CD8-positive, alpha-beta memory T cell (primary cell): ENCODE measurements around the gene NPAS2. TPM values are rescaled to one million over a fixed set of nuclear protein-coding genes. Genes with fewer than 3 reads are reported as not detected.

ENCODE experiments used
- CTCF ChIA-PET: fragments of 350-600 bp; sonication (Branson Sonifier 250); formaldehyde crosslinking; loops from one replicate; lab custom pipeline; 2021; ENCODE audit warnings: antibody characterized with exemption; lab: Charles Lee
- POLR2A ChIA-PET: fragments of 350-600 bp; sonication (Branson Sonifier 250); formaldehyde crosslinking; loops from one replicate; lab custom pipeline; 2021; ENCODE audit warnings: antibody characterized with exemption; lab: Charles Lee
- DNase-seq, 5 donors: peaks; one replicate each; pipeline versions ENCODE4 v3.0.0 to v3.0.0-alpha.2; 2020 to 2022; ENCODE audit warnings: mixed read lengths in 1 of 5
- H3K27ac ChIP-seq: one replicate; pipeline ENCODE4 v1.7.0; 2013; ENCODE audit warnings: low read depth, mild to moderate bottlenecking, low read length, moderate library complexity
- H3K27me3 ChIP-seq: 2 replicates; pipeline ENCODE4 v1.7.0; 2013; ENCODE audit warnings: low read length, mild to moderate bottlenecking; ENCODE audit not compliant: insufficient read depth, poor library complexity, severe bottlenecking
- H3K36me3 ChIP-seq: 2 replicates; pipeline ENCODE4 v1.7.0; 2013; ENCODE audit warnings: mild to moderate bottlenecking, low read length, moderate library complexity; ENCODE audit not compliant: insufficient read depth
- H3K4me1 ChIP-seq: 2 replicates; pipeline ENCODE4 v1.7.0; 2013; ENCODE audit warnings: mild to moderate bottlenecking, low read length, moderate library complexity; ENCODE audit not compliant: insufficient read depth
- H3K4me3 ChIP-seq: 2 replicates; pipeline ENCODE4 v1.7.0; 2013; ENCODE audit warnings: mild to moderate bottlenecking, low read length
- H3K9me3 ChIP-seq: 2 replicates; pipeline ENCODE4 v1.7.0; 2013; ENCODE audit warnings: mild to moderate bottlenecking, low read length
- H3K27ac Mint-ChIP-seq, 8 donors: one replicate each; pipeline ENCODE4 v1.8.0; 2020 to 2021; ENCODE audit warnings: mixed read lengths in 8 of 8, mild to moderate bottlenecking in 6 of 8, inconsistent platforms in 3 of 8, moderate library complexity in 3 of 8
- H3K27me3 Mint-ChIP-seq, 2 donors: one replicate each; pipeline ENCODE4 v1.8.0; 2020 to 2021; ENCODE audit warnings: mixed read lengths in 2 of 2, mild to moderate bottlenecking in 1 of 2, moderate library complexity in 1 of 2
- H3K36me3 Mint-ChIP-seq, 3 donors: one replicate each; pipeline ENCODE4 v1.8.0; 2020 to 2021; ENCODE audit warnings: mixed read lengths in 3 of 3, inconsistent platforms in 1 of 3, mild to moderate bottlenecking in 1 of 3
- H3K4me1 Mint-ChIP-seq, 3 donors: one replicate each; pipeline ENCODE4 v1.8.0; 2020 to 2021; ENCODE audit warnings: mixed read lengths in 3 of 3, inconsistent platforms in 1 of 3, mild to moderate bottlenecking in 1 of 3
- H3K4me3 Mint-ChIP-seq, 7 donors: one replicate each; pipeline ENCODE4 v1.8.0; 2020 to 2021; ENCODE audit warnings: mixed read lengths in 7 of 7, mild to moderate bottlenecking in 6 of 7, moderate library complexity in 4 of 7, inconsistent platforms in 2 of 7
- H3K9me3 Mint-ChIP-seq, 5 donors: one replicate each; pipeline ENCODE4 v1.8.0; 2020 to 2022; ENCODE audit warnings: mixed read lengths in 5 of 5, mild to moderate bottlenecking in 3 of 5, moderate library complexity in 2 of 5, inconsistent platforms in 1 of 5
- polyA plus RNA-seq: library from polyadenylated mRNA; unstranded; fragments of 300-500 nt; fragmentation: Illumina TruSeq; gene quantifications from one replicate; pipeline ENCODE4 v1.2.3, GENCODE V29; 2021
- total RNA-seq, 2 experiments: library from RNA; stranded (reverse); gene quantifications; one replicate each; pipeline ENCODE4 v1.2.3, GENCODE V29; 2021

Gene NPAS2
- total and polyA plus RNA-seq, 3 experiments from 2014 or later = 0.75 to 1.8 (median 1.1) TPM

- H3K36me3 ChIP-seq = no peaks in the 10 kb centered on the region
- no peak overlapping the region for H3K27ac ChIP-seq
- DNase-seq = no peak
- H3K27me3 Mint-ChIP-seq = peaks cover 1 to 9% of the 10 kb centered on the region in 2 donors
- H3K36me3 Mint-ChIP-seq = no peaks in the 10 kb centered on the region
- H3K4me3 Mint-ChIP-seq = no peak overlapping the region
- H3K9me3 Mint-ChIP-seq = no peaks in the 10 kb centered on the region
- ChIA-PET POLR2A (no interaction called here), CTCF (no interaction called here)
- no peak overlapping the region for H3K4me3 ChIP-seq
- H3K27ac Mint-ChIP-seq = no peak overlapping the region
- H3K9me3 ChIP-seq = no peaks in the 10 kb centered on the region
- H3K4me1 ChIP-seq = no peaks in the 10 kb centered on the region
- H3K27me3 ChIP-seq = no peaks in the 10 kb centered on the region
- no peaks in the 10 kb centered on the region for H3K4me1 Mint-ChIP-seq
Observed at GRCh38 chr2:100888601-100889000, 68.7 kb downstream of the NPAS2 start.

DNA sequence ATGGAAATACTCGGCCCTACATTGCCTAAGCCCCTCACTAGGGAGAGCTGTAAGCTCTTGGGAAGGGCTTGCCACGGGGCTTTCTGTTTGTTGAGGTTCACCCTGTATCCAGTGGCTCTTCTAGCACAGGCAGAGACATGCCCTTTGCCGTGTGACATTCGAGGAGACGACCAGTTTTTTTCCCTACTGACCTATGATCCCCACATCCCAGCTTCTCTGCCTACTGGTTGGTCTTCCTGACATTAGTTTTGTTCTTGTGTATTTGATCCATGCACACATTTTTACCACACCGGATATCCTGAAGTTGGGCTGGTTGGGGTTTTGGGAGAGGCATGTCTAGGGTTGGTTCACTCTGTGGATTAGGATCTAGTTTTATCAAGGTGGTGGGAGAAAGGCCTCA is 69.3 kb downstream of the NPAS2 start:
- Histone ChIP-seq H3K4me1 (no peaks in the 10 kb centered on the region), H3K4me3 (no peak overlapping the region), H3K36me3 (no peaks in the 10 kb centered on the region), H3K27me3 (no peaks in the 10 kb centered on the region), H3K9me3 (no peaks in the 10 kb centered on the region), H3K27ac (no peak overlapping the region)
- H3K9me3 Mint-ChIP-seq = no peaks in the 10 kb centered on the region
- no peaks in the 10 kb centered on the region for H3K4me1 Mint-ChIP-seq
- no peaks in the 10 kb centered on the region for H3K36me3 Mint-ChIP-seq
- ChIA-PET POLR2A (no interaction called here), CTCF (no interaction called here)
- DNase-seq = no peak
- peaks cover 1 to 9% of the 10 kb centered on the region in 2 donors for H3K27me3 Mint-ChIP-seq
- no peak overlapping the region for H3K27ac Mint-ChIP-seq
- H3K4me3 Mint-ChIP-seq = no peak overlapping the region

DNA sequence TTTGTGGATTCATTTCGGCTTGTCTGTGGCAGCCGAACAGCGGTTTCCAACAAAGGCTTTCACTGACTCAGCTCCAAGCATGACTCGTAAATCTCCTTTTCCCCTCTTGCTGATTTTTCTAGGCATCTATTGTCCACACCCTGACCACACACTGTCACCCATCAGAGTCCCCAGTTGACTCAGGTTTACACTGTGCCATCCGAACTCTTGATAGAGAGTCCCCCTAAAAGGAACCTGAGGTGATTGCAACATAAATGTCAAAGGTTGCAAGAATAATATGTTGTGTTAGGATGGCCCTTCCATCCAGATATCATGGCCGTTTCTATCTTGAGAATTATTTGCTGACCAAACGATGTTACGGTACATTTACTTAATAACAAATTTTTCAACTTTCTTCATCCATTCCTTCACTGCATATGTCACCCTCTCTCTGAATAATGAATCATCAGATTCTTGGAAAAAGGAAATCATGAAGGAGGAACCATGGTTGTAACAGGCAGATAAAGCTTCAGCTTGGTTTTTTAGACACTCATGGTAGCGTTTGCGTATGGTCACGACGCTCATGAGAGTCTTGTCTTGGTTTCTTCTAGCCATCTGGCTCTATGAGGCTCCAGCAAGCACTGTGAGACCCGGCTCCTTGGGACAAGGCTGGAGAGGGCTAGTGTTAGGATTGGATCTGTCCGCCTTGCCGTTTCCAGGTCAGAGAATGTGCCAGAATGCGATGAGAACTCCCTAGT is 72.1 kb downstream of the NPAS2 start:
- H3K27ac Mint-ChIP-seq = no peak overlapping the region
- no peaks in the 10 kb centered on the region for H3K27me3 ChIP-seq
- ChIA-PET CTCF (no interaction called here), POLR2A (no interaction called here)
- DNase-seq = no peak
- no peaks in the 10 kb centered on the region for H3K36me3 Mint-ChIP-seq
- H3K9me3 ChIP-seq = no peaks in the 10 kb centered on the region
- H3K27me3 Mint-ChIP-seq = peaks cover 0 to 9% of the 10 kb centered on the region in 2 donors
- H3K27ac ChIP-seq = no peak overlapping the region
- no peak overlapping the region for H3K4me3 Mint-ChIP-seq
- no peaks in the 10 kb centered on the region for H3K36me3 ChIP-seq
- no peaks in the 10 kb centered on the region for H3K4me1 ChIP-seq
- H3K4me3 ChIP-seq = no peak overlapping the region
- H3K4me1 Mint-ChIP-seq = no peaks in the 10 kb centered on the region
- H3K9me3 Mint-ChIP-seq = no peaks in the 10 kb centered on the region

- H3K27me3 ChIP-seq = no peaks in the 10 kb centered on the region
- H3K9me3 ChIP-seq = no peaks in the 10 kb centered on the region
- CTCF ChIA-PET = no interaction called here
- H3K36me3 ChIP-seq = no peaks in the 10 kb centered on the region
- H3K4me3 ChIP-seq = no peak overlapping the region
- DNase-seq = no peak
- Mint-ChIP-seq H3K4me3 (no peak overlapping the region), H3K36me3 (no peaks in the 10 kb centered on the region), H3K27me3 (peaks cover 0 to 12% of the 10 kb centered on the region in 2 donors), H3K9me3 (no peaks in the 10 kb centered on the region), H3K27ac (no peak overlapping the region), H3K4me1 (no peaks in the 10 kb centered on the region)
- H3K4me1 ChIP-seq = no peaks in the 10 kb centered on the region
- POLR2A ChIA-PET = no interaction called here
- H3K27ac ChIP-seq = no peak overlapping the region
Observed at GRCh38 chr2:100893392-100894104, 73.6 kb downstream of the NPAS2 start.

DNA sequence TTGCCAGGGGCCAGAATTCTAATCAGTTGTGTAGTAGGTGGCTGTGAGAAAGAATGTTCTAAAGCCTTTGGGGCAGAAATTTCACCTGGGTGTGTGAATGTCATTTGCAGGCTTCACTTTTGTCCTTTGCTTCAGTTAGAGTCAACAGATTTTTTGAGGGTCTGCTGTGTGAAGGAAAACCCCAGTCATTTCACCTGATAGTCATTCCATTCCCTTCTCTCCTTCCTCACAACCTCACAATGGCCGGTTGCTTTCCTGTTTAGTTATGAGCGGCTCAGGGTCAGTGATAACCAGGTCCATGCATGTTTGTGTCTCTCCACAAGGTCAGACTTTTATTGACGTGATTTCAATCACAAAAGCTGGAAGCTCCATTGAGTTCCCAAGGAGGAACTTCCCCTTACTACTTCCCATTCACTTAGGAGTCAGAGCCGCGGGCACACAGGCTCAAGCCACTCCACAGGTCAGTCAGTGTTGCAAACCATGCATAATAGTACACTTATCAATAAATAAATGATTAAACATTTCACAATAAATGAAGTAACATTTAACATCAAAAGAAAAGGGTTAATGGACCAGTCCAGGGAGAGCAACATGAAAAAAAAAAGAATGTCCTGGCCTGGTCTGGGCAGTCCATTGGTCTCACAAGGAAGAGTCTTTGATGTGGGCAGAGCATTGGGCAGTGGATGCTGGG is 74.3 kb downstream of the NPAS2 start:
- no peaks in the 10 kb centered on the region for H3K9me3 ChIP-seq
- no peak overlapping the region for H3K27ac Mint-ChIP-seq
- no peak overlapping the region for H3K4me3 ChIP-seq
- H3K27ac ChIP-seq = no peak overlapping the region
- ChIA-PET CTCF (no interaction called here), POLR2A (no interaction called here)
- no peaks in the 10 kb centered on the region for H3K4me1 Mint-ChIP-seq
- H3K9me3 Mint-ChIP-seq = peaks cover 0 to 2% (median 0%) of the 10 kb centered on the region in 5 donors
- no peaks in the 10 kb centered on the region for H3K36me3 ChIP-seq
- H3K4me3 Mint-ChIP-seq = no peak overlapping the region
- no peak for DNase-seq
- H3K27me3 Mint-ChIP-seq = peaks cover 2 to 17% of the 10 kb centered on the region in 2 donors
- no peaks in the 10 kb centered on the region for H3K27me3 ChIP-seq
- no peaks in the 10 kb centered on the region for H3K36me3 Mint-ChIP-seq
- H3K4me1 ChIP-seq = no peaks in the 10 kb centered on the region

GRCh38 chr2:100894796-100895156 is 74.8 kb downstream of the NPAS2 start:
- no peak for DNase-seq
- Mint-ChIP-seq H3K9me3 (peaks cover 0 to 2% (median 0%) of the 10 kb centered on the region in 5 donors), H3K36me3 (no peaks in the 10 kb centered on the region), H3K27me3 (peaks cover 2 to 17% of the 10 kb centered on the region in 2 donors), H3K4me1 (no peaks in the 10 kb centered on the region), H3K27ac (no peak overlapping the region), H3K4me3 (no peak overlapping the region)
- H3K4me3 ChIP-seq = no peak overlapping the region
- ChIA-PET POLR2A (no interaction called here), CTCF (no interaction called here)
- no peaks in the 10 kb centered on the region for H3K9me3 ChIP-seq
- H3K4me1 ChIP-seq = no peaks in the 10 kb centered on the region
- no peak overlapping the region for H3K27ac ChIP-seq
- no peaks in the 10 kb centered on the region for H3K27me3 ChIP-seq
- no peaks in the 10 kb centered on the region for H3K36me3 ChIP-seq

DNA sequence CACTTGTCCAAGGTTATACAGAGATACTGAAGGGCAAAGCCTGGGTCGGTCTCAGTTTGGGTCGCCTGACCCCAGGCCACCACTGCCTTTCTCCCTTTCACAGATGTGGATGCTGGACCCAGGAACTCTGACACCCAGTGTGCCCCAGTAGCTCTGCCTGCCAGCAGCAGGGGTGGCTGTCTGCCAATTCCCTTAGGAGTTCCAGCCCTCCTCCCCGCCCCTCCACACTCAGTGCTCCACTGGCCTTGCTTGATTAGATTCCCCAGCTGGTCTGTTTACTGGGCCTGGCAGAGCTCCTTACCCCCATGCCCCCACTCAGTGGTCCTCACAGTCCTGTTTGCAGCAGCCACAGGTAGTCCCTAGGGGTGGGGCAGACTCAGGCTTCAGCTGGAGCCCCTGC is 75.5 kb downstream of the NPAS2 start:
- ChIA-PET POLR2A (no interaction called here), CTCF (interaction anchor here (0.6 kb wide), 1 partner anchor 285 kb away, joined by 3 read pairs; no protein-coding TSS in a partner anchor)
- Histone ChIP-seq H3K36me3 (no peaks in the 10 kb centered on the region), H3K27me3 (no peaks in the 10 kb centered on the region), H3K4me1 (no peaks in the 10 kb centered on the region), H3K4me3 (no peak overlapping the region), H3K9me3 (no peaks in the 10 kb centered on the region), H3K27ac (no peak overlapping the region)
- no peaks in the 10 kb centered on the region for H3K36me3 Mint-ChIP-seq
- peaks cover 2 to 20% of the 10 kb centered on the region in 2 donors for H3K27me3 Mint-ChIP-seq
- H3K27ac Mint-ChIP-seq = no peak overlapping the region
- H3K4me1 Mint-ChIP-seq = no peaks in the 10 kb centered on the region
- no peak for DNase-seq
- peaks cover 0 to 2% (median 0%) of the 10 kb centered on the region in 5 donors for H3K9me3 Mint-ChIP-seq
- no peak overlapping the region for H3K4me3 Mint-ChIP-seq
